HS-27A (cell line): ENCODE measurements around the gene ANTXR1.

ENCODE experiments used
- DNase-seq: peaks from one replicate; pipeline ENCODE4 v3.0.0-alpha.2; 2012; ENCODE audit warnings: low read depth, missing footprints

The ANTXR1 gene

GRCh38 chr2:69099541-69099940, 86.6 kb downstream of the ANTXR1 start:
- DNase-seq, result no peak

DNA sequence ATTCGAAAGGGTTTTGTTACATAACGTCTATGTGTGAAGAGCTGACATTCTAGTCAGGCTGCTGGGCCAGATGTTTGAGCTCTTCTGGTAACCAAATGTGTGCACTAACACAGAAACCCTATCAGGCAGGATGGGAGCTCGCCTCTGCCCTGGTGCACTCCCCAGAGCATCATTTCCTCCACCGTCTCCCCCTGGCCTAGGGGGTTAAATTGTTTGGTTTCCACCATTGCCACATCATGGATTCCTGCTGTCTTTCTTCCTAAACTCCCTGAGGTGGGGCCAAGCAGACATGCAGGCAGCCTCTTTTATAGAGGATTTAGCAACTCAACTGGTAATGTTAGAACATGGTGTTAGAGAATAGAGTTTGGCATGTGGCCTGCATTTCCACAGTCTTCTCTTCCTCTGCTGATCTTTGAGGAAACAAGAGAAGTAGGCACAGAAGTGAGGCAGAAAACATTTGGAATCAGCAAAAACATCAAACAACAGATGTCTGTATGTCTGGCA, 87.3 kb downstream of the ANTXR1 start:
- no peak for DNase-seq

DNA sequence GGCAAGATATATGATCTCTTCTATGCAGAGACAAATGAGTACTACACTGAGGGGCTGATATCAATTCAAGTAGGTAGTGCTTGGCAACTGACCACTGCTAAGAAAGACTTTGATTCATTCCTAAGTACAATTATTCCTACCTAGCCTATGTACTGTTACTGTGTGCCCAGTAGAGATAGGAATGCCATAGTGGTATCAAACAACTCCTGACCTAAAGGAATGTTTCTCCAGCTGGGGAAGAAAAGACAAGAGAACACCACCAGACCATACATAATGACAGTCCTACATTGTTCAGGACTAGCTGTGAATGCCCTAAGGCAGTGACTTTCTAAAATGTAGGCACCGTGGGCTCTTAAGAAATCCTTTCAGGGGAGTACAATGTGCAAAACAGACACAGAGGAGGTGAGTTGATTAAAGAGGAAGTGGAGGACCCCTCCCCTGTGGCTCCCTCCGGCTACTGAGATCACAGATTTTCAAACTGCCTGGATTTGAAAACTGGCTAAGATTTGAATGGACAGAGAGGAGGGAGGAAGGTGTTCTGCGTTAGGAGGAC, 89.1 kb downstream of the ANTXR1 start:
- DNase-seq, result no peak

DNA sequence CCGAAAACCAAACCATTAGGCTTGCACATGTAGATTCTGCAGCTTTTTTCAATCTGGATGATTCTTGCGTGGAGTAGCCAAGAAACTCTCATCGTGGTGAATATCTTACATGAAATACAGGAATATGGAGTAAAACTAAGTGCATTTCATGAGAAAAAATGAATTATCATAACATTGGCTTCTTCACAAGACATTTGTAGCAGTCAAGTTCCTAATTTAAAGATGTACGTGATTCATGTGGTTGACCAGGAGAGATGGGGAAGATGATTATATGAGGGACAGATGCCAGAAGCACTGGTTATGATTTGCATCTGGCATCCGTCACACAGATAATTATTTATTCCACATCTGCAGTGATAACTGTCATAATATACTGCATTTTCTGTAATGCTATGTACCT, 90.4 kb downstream of the ANTXR1 start:
- no peak for DNase-seq

DNA sequence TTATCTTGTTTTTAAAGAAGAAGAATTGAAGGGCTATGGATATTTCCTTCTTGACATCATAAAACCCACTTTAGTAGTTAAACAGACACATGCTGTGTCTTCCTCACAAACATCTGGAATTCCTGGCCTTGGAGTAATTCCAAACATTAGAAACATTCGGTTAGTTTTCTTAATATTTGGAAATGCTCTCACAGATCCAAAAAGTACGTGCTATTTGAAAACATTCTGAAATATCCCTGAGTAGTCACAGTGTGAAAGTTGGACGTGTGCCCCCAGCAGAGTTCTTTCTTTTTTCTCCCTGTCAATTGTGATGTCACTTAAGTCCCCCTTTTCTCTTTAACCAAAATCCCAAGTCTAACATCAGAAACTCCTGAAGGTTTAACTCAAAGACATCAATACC, 91.3 kb downstream of the ANTXR1 start:
- DNase-seq, result no peak

GRCh38 chr2:69109255-69109654, 96.3 kb downstream of the ANTXR1 start:
- DNase-seq, result no peak

DNA sequence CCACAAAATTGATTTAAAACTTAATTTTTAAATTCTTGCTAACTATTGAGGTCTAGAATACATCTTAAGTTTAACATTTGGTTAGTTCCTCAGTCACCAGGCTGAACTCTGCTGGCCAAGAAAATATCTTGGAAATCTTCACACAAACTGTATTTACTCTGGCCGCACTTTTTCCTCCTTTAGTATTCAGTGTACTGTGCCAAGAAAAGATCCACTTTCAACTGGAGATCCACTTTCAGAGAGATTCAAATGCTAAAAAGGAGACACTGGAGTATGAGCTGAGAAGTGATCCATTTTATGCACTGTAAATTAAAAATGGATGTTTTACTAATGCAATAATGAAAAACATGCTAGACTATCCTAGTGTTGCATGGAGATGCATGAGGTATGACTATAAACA, 98.1 kb downstream of the ANTXR1 start:
- no peak for DNase-seq

GRCh38 chr2:69113627-69114026, 100.6 kb downstream of the ANTXR1 start:
- no peak for DNase-seq

GRCh38 chr2:69114534-69114933, 101.6 kb downstream of the ANTXR1 start:
- DNase-seq, result no peak

DNA sequence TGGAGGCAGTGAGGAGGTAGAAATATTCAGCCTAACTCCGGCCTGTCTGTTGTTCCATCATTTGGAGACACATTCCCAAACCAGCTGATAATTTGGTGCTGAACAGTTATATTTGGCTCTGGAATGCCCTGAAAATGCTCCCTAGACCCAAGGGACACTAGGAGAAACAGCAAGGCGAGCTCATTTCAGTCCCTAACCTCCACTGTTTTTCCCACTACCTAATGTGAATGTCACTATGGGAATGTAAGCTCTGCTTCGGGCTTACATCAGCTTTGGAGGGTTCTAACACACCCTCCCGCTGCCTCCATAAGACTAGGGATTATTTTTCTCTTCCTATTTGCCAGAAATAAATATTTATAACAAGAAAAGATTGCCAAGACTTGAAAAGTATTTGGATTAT, 103.5 kb downstream of the ANTXR1 start:
- no peak for DNase-seq

DNA sequence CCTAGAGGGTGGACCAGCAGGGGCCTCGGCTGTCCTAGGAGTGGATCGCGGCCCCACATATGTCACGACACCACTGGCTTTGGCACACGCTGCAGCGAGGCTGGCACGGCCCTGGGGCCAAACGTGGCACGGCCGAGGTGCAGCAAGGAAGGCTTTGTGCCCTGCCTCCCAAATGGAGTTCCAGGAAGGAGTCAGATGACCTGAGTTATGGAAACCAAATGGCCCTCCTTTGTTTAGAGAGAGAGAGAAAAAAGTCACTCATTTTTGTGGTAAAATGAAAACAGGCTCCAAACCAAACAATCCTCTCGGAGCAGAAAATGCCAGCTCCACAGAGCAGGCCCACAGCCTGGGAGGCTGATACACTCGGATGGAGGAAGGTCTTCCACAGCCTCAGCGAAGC, 105.6 kb downstream of the ANTXR1 start:
- DNase-seq, result no peak

GRCh38 chr2:69119104-69119894, 106.3 kb downstream of the ANTXR1 start:
- DNase-seq, result no peak

DNA sequence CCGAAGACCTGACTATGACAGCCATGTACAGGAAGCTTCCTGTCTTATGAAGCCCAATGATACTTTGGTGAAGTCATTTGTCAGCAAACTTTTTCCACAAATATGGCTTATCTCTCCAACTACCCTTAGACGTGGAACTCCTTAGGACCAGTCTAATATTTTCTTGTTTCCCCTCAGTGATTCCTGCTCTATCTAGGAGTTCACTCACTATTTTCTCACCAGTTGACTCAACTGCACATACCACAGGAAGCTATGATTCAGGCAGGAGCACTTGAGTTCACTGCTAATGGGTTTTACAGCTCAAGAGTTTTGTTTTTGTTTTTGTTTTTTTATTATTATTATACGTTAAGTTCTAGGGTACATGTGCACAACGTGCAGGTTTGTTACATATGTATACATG, 109.3 kb downstream of the ANTXR1 start:
- no peak for DNase-seq

GRCh38 chr2:69123182-69123581, 110.2 kb downstream of the ANTXR1 start:
- DNase-seq, result no peak

DNA sequence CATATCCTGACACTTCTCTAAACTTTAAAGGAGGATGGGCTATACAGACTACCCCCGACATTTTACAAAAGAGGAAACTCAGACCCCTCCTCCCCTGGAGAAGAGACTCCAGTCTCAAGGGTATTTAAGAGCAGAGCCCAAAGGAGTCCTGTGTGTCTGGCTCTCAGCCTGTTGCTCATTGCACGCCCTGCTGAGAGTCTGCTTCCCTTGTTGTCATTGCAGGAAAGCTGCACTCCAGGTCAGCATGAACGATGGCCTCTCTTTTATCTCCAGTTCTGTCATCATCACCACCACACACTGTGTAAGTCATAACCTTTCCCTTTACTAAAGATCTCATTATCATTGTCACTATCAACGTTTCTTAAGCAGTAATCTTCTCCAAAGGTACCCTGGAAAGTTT, 111.4 kb downstream of the ANTXR1 start:
- DNase-seq, result no peak

DNA sequence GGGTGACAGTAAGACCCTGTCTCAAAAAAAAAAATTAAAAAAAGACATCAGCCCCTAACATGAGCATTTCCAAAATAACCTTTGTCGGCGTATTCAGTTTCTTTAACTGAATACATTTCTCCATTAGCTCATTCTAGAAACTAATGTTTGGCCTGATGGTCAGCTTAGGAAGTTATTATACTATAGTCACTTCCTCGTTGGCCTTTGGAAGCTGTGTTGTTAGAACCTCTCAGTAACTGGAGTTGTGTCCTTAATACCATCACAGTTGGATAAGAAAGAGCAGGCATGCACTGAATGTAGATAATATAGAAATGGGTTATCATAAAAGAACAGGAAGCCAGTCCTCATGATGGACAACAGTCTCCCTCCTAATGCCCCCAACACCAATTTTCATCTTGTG, 112.8 kb downstream of the ANTXR1 start:
- no peak for DNase-seq

DNA sequence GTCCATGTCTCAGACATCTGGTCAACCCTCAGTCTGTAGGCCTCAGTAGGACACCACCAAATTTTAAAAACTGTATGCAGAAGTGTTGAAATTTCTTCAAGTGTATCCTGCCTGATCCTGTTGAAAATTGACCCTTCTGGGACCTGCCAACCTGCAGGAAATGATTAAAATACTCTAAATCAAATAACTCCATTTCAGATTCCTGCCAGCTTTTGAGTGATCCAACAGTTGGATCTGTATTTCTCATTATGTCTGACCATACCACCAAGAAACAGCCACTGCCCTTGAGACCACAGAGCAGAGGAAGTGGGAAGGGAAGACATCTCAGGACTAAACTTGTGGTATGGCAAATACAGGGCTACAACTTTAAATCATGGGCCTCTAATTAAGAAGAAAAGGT, 113.4 kb downstream of the ANTXR1 start:
- no peak for DNase-seq

DNA sequence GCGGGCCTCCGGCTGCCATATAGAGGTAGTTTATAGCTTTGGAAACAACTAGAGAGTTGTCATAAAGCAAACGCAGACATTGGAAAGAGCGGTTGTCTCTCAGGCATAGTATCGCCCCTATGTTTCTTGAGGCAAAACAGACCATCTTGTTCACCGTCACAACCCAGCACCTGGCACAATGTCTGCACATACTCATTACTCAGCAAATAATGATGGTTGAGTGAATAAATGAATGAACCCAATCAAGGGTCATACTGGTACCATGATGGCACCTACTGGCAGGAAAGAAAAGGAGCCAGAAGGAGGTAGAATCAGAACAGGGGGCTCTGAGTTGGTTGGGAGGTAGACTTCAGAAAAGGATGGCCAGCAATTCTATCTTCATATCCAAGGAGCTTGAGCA, 118.5 kb downstream of the ANTXR1 start:
- no peak for DNase-seq

GRCh38 chr2:69131983-69132675, 119.2 kb downstream of the ANTXR1 start:
- DNase-seq, result no peak

- DNase-seq, result no peak
These were observed 120.1 kb downstream of the ANTXR1 start for GRCh38 chr2:69132960-69133590.

DNA sequence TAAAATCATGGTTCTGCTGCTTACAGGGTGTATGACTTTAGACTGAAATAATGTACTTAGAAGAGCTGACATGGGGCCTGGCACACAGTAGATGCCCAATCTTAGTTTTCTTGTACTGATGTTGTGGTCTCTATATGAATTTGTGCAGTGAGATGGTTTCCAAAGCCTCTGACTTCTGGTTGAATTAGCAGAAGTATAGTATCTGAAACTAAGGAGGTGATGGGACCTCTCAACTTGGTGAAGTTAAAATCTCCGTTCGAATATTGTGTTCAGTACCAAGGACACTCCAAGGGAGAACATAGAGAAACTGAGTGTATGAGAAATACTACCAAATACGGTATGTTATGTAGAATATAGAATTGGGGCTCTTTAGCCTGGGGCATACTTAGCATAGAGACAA, 120.9 kb downstream of the ANTXR1 start:
- DNase-seq, result no peak

DNA sequence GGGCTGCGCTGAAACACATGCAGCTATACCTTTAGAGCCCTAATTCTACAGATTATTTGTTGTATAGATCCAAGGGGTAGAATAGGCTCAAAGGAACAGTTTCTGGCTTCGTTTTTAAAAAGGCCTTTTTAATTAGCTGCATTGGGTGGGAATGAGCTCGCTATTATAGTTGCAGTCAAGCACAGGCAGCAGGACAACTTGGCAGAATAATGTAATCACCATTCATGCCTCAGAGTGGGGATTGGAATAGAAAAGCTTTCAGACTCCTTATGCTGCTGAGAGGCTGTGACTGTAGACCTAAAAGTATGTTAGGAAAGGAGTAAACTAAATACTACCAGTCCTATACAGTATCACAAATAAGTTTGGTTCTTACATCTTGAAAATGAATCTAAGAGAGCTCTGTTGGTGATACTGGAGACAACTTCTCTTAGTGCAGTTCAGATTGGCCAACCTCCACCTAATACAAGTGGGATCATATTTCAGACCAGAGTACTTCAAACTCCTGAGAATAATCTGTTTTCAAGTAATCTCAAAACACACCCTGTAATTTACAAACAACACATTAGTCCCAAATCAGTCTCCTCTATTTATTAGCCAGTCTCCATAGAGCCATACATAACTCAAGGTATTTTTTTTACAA, 121.4 kb downstream of the ANTXR1 start:
- DNase-seq, result no peak
